Activated B cell treated with CpG ODN at 0.5 μM for 24 hours (primary cell): ENCODE measurements around the gene ELOVL6. TPM values are rescaled to one million over a fixed set of nuclear protein-coding genes. Genes with fewer than 3 reads are reported as not detected.

Source experiments
- ATAC-seq: fragments of 200-7000 bp; cut with Tn5 transposase; one replicate; pipeline ENCODE4 v1.10.0; 2021; ENCODE audit warnings: low read depth, mild to moderate bottlenecking, moderate library complexity
- CTCF ChIA-PET: fragments of 350-600 bp; sonication (Branson Sonifier 250); formaldehyde crosslinking; loops from one replicate; lab custom pipeline; 2021; ENCODE audit warnings: antibody characterized with exemption; lab: Charles Lee
- POLR2A ChIA-PET: fragments of 350-600 bp; sonication (Branson Sonifier 250); formaldehyde crosslinking; loops from one replicate; lab custom pipeline; 2021; ENCODE audit warnings: antibody characterized with exemption; lab: Charles Lee
- DNase-seq: peaks from one replicate; pipeline ENCODE4 v3.0.0; 2022
- H3K27ac Mint-ChIP-seq: one replicate; pipeline ENCODE4 v1.8.0; 2020; ENCODE audit warnings: mixed read lengths
- H3K27me3 Mint-ChIP-seq: one replicate; pipeline ENCODE4 v1.8.0; 2021; ENCODE audit warnings: mixed read lengths
- H3K36me3 Mint-ChIP-seq: one replicate; pipeline ENCODE4 v1.8.0; 2021; ENCODE audit warnings: low read depth, mixed read lengths
- H3K4me1 Mint-ChIP-seq: one replicate; pipeline ENCODE4 v1.8.0; 2021; ENCODE audit warnings: mixed read lengths
- H3K4me3 Mint-ChIP-seq: one replicate; pipeline ENCODE4 v1.8.0; 2020; ENCODE audit warnings: mild to moderate bottlenecking, mixed read lengths
- H3K9me3 Mint-ChIP-seq: one replicate; pipeline ENCODE4 v1.8.0; 2020; ENCODE audit warnings: mixed read lengths
- CTCF ChIP-seq: fragments of 200-600 bp; IDR thresholded peaks from one replicate; pipeline ENCODE4 v1.8.0; 2022; ENCODE audit warnings: antibody characterized with exemption, mild to moderate bottlenecking
- intact Hi-C: fragments of 100-400 bp; cut with micrococcal nuclease; formaldehyde crosslinking; loops from one replicate; pipeline ENCODE4 v1.15.1; 2024
- total RNA-seq: library from RNA; stranded (reverse); gene quantifications from 2 replicates; pipeline ENCODE4 v1.2.3, GENCODE V29; 2022

ELOVL6 gene
- total RNA-seq, 1 donor from 2014 or later, result 2.1 TPM

- ATAC-seq (no peak), DNase-seq (no peak)
- no peak overlapping the region for H3K27ac Mint-ChIP-seq
- CTCF ChIA-PET, result no interaction called here
- no peak for TF ChIP-seq CTCF
- no peak overlapping the region for H3K4me3 Mint-ChIP-seq
- intact Hi-C loops, result no loop called here
- H3K4me1 Mint-ChIP-seq, result no peaks in the 10 kb centered on the region
- no peaks in the 10 kb centered on the region for H3K36me3 Mint-ChIP-seq
- H3K27me3 Mint-ChIP-seq, result no peaks in the 10 kb centered on the region
- POLR2A ChIA-PET, result no interaction called here
- no peaks in the 10 kb centered on the region for H3K9me3 Mint-ChIP-seq
These were observed 102.0 kb downstream of the ELOVL6 start for GRCh38 chr4:110096405-110096804.

- intact Hi-C loops, result no loop called here
- Mint-ChIP-seq H3K9me3 (no peaks in the 10 kb centered on the region), H3K27me3 (no peaks in the 10 kb centered on the region), H3K36me3 (no peaks in the 10 kb centered on the region), H3K27ac (no peak overlapping the region), H3K4me1 (no peaks in the 10 kb centered on the region), H3K4me3 (no peak overlapping the region)
- no peak for ATAC-seq
- ChIA-PET POLR2A (no interaction called here), CTCF (no interaction called here)
- DNase-seq, result no peak
- TF ChIP-seq CTCF, result no peak
These were observed 105.8 kb downstream of the ELOVL6 start for GRCh38 chr4:110092646-110093045.

GRCh38 chr4:110091434-110092140, 106.8 kb downstream of the ELOVL6 start:
- intact Hi-C loops, result no loop called here
- ATAC-seq, result no peak
- H3K27ac Mint-ChIP-seq, result no peak overlapping the region
- no peaks in the 10 kb centered on the region for H3K9me3 Mint-ChIP-seq
- no peak for TF ChIP-seq CTCF
- ChIA-PET POLR2A (no interaction called here), CTCF (no interaction called here)
- H3K36me3 Mint-ChIP-seq, result no peaks in the 10 kb centered on the region
- no peak for DNase-seq
- no peaks in the 10 kb centered on the region for H3K27me3 Mint-ChIP-seq
- H3K4me3 Mint-ChIP-seq, result no peak overlapping the region
- H3K4me1 Mint-ChIP-seq, result no peaks in the 10 kb centered on the region

GRCh38 chr4:110088670-110089069, 109.7 kb downstream of the ELOVL6 start:
- Mint-ChIP-seq H3K9me3 (no peaks in the 10 kb centered on the region), H3K4me3 (no peak overlapping the region), H3K27ac (no peak overlapping the region), H3K36me3 (no peaks in the 10 kb centered on the region), H3K27me3 (no peaks in the 10 kb centered on the region), H3K4me1 (peaks cover 8% of the 10 kb centered on the region)
- DNase-seq, result no peak
- no peak for TF ChIP-seq CTCF
- ATAC-seq, result no peak
- ChIA-PET CTCF (no interaction called here), POLR2A (no interaction called here)
- intact Hi-C loops, result no loop called here

GRCh38 chr4:110087070-110087708, 111.2 kb downstream of the ELOVL6 start:
- no peak for TF ChIP-seq CTCF
- ATAC-seq (no peak), DNase-seq (no peak)
- ChIA-PET POLR2A (no interaction called here), CTCF (no interaction called here)
- intact Hi-C loops, result no loop called here
- H3K27ac Mint-ChIP-seq, result no peak overlapping the region
- no peak overlapping the region for H3K4me3 Mint-ChIP-seq
- no peaks in the 10 kb centered on the region for H3K27me3 Mint-ChIP-seq
- no peaks in the 10 kb centered on the region for H3K36me3 Mint-ChIP-seq
- no peaks in the 10 kb centered on the region for H3K9me3 Mint-ChIP-seq
- H3K4me1 Mint-ChIP-seq, result peaks cover 8% of the 10 kb centered on the region
